Measurements from ENCODE around the gene ACSS3. TPM values are rescaled to one million over a fixed set of nuclear protein-coding genes. Genes with fewer than 3 reads are reported as not detected.

ACSS3 gene
- polyA plus RNA-seq, 1 donor (not counting 4 experiments of a cell fraction or from before 2014, with no cell fraction given), result 0.30 TPM

DNA sequence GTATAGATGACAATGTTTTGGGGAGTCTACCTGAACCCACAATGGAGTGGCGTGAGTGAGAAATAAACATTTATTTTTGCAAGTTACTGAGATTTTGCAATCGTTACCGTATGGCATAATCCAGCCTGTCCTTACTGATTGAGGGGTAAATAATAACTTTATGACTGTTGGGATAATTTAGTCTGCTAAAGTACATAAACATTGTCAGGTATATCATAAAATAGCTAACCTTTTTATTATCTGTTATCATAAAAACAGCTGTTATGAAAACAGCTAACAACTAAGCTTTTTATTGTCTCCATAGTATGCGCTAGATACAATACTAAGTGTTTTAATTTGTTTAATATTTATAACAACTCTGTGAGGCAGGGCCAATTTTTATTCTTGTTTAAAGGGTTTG is 10.3 kb downstream of the ACSS3 start:
- H3K9me1 ChIP-seq (ENCODE audit: control insufficient read depth, extremely low read depth, insufficient read depth, low read length), result no peaks in the 10 kb centered on the region
- no peak overlapping the region for H3K4me2 ChIP-seq (ENCODE audit: control insufficient read depth, extremely low read depth, insufficient read depth, low read depth, low read length)
- H3K36me3 ChIP-seq (ENCODE audit: control insufficient read depth in 2 of 2, extremely low read depth in 1 of 2, insufficient read depth in 2 of 2, low read length in 2 of 2), result no peaks in the 10 kb centered on the region
- no peaks in the 10 kb centered on the region for H4K20me1 ChIP-seq (ENCODE audit: control insufficient read depth, extremely low read depth, insufficient read depth, low read length)
- no peak overlapping the region for H2AFZ ChIP-seq (ENCODE audit: control insufficient read depth, low read length)
- no peak overlapping the region for H3K9ac ChIP-seq (ENCODE audit: control insufficient read depth, extremely low read depth, insufficient read depth, low read length)
- H3K4me1 ChIP-seq (ENCODE audit: control insufficient read depth, extremely low read depth, insufficient read depth, low read length), result no peaks in the 10 kb centered on the region
- FAIRE-seq (no peak), DNase-seq (ENCODE audit: low read depth, low spot score) (no peak)
- TF ChIP-seq CTCF (optimal IDR thresholded peaks at IDR 0.05 in 1 of 3, IDR thresholded peaks at IDR 0.05 in 1 of 3, conservative IDR thresholded peaks at IDR 0.05 in 1 of 3; ENCODE audit: extremely low read depth in 1 of 3, insufficient read depth in 2 of 3, low read length in 3 of 3), result no peak
- no peak for TF ChIP-seq EZH2 (IDR thresholded peaks at IDR 0.05; ENCODE audit: low read length)
- H3K9me3 ChIP-seq (ENCODE audit: control insufficient read depth, low read depth, low read length), result no peaks in the 10 kb centered on the region
- dilution Hi-C loops (cut with MboI; ENCODE audit: extremely low pct_ligation_motif_present, low sequenced_read_pairs), result no loop called here
- no peak overlapping the region for H3K27ac ChIP-seq (ENCODE audit: control insufficient read depth, insufficient read depth, low read length)
- H3K79me2 ChIP-seq (ENCODE audit: control insufficient read depth, insufficient read depth, low read length), result no peaks in the 10 kb centered on the region
- no peaks in the 10 kb centered on the region for H3K27me3 ChIP-seq (ENCODE audit: control insufficient read depth, extremely low read depth, insufficient read depth, low read length)
- no peak overlapping the region for H3K4me3 ChIP-seq (ENCODE audit: control insufficient read depth in 2 of 3, extremely low read depth in 1 of 3, insufficient read depth in 2 of 3, low read depth in 1 of 3, low read length in 3 of 3)

DNA sequence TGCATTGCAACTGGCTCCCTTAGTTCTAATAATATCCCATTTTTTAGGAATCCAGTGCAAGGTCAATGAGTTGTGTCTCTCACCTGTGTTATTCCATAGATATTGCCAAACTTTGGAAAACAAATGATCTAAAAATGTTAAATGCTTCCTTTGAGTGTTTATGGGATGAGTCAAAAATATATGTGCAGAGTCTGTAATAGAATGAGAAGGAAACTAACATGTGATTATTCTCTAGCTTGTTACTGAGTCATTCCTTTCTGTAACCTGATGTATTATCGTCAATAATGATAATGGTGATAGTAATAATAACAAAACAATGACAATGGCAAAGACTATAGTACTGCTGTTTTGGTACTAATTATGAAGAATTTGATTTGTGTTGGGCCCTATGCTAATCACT is 11.5 kb downstream of the ACSS3 start:
- Histone ChIP-seq H4K20me1 (ENCODE audit: control insufficient read depth, extremely low read depth, insufficient read depth, low read length) (no peaks in the 10 kb centered on the region), H3K9ac (ENCODE audit: control insufficient read depth, extremely low read depth, insufficient read depth, low read length) (no peak overlapping the region), H3K36me3 (ENCODE audit: control insufficient read depth in 2 of 2, extremely low read depth in 1 of 2, insufficient read depth in 2 of 2, low read length in 2 of 2) (no peaks in the 10 kb centered on the region), H3K4me3 (ENCODE audit: control insufficient read depth in 2 of 3, extremely low read depth in 1 of 3, insufficient read depth in 2 of 3, low read depth in 1 of 3, low read length in 3 of 3) (no peak overlapping the region), H3K4me1 (ENCODE audit: control insufficient read depth, extremely low read depth, insufficient read depth, low read length) (no peaks in the 10 kb centered on the region), H3K9me3 (ENCODE audit: control insufficient read depth, low read depth, low read length) (no peaks in the 10 kb centered on the region), H3K27me3 (ENCODE audit: control insufficient read depth, extremely low read depth, insufficient read depth, low read length) (no peaks in the 10 kb centered on the region), H2AFZ (ENCODE audit: control insufficient read depth, low read length) (no peak overlapping the region), H3K4me2 (ENCODE audit: control insufficient read depth, extremely low read depth, insufficient read depth, low read depth, low read length) (no peak overlapping the region), H3K27ac (ENCODE audit: control insufficient read depth, insufficient read depth, low read length) (no peak overlapping the region), H3K79me2 (ENCODE audit: control insufficient read depth, insufficient read depth, low read length) (no peaks in the 10 kb centered on the region), H3K9me1 (ENCODE audit: control insufficient read depth, extremely low read depth, insufficient read depth, low read length) (no peaks in the 10 kb centered on the region)
- DNase-seq (ENCODE audit: low read depth, low spot score) (no peak), FAIRE-seq (no peak)
- TF ChIP-seq CTCF (optimal IDR thresholded peaks at IDR 0.05 in 1 of 3, IDR thresholded peaks at IDR 0.05 in 1 of 3, conservative IDR thresholded peaks at IDR 0.05 in 1 of 3; ENCODE audit: extremely low read depth in 1 of 3, insufficient read depth in 2 of 3, low read length in 3 of 3), result no peak
- TF ChIP-seq EZH2 (IDR thresholded peaks at IDR 0.05; ENCODE audit: low read length), result no peak
- dilution Hi-C loops (cut with MboI; ENCODE audit: extremely low pct_ligation_motif_present, low sequenced_read_pairs), result no loop called here

All from keratinocyte (primary cell).